GF-D8 (cell line): ENCODE measurements around the gene KRTAP29-1.
"Not testable (repeated sequence)": the region's sequence is repeated elsewhere in the genome, so short reads cannot be mapped to it uniquely, and the experiment has no call there.

Experiments used
- DNase-seq: peaks from one replicate; lab custom pipeline; 2025; lab: John Stamatoyannopoulos, UW

The KRTAP29-1 gene

GRCh38 chr17:41301916-41302901 is at the start of gene KRTAP29-1:
Gene KRTAP29-1 (minus strand): TSS chr17:41302851. CDS start chr17:41302851, 0 bp downstream.
- DNase-seq: no peak

GRCh38 chr17:41351177-41351576 is 48.5 kb upstream of the KRTAP29-1 start:
- DNase-seq: no peak

- not testable (repeated sequence) for DNase-seq
Observed at GRCh38 chr17:41350381-41350878, 47.8 kb upstream of the KRTAP29-1 start, which contains the start of gene KRT33A. Gene KRT33A (minus strand): TSS chr17:41350828. CDS start chr17:41350767, 61 bp downstream.

GRCh38 chr17:41347869-41348760 is 45.5 kb upstream of the KRTAP29-1 start:
- no peak for DNase-seq

GRCh38 chr17:41346421-41346820 is 43.8 kb upstream of the KRTAP29-1 start:
- not testable (repeated sequence) for DNase-seq

GRCh38 chr17:41345992-41346391 is 43.3 kb upstream of the KRTAP29-1 start:
- DNase-seq: no peak

GRCh38 chr17:41343029-41343428 is 40.4 kb upstream of the KRTAP29-1 start:
- DNase-seq: no peak

- no peak for DNase-seq
Observed at GRCh38 chr17:41340934-41341861, 38.5 kb upstream of the KRTAP29-1 start.

- no peak for DNase-seq
Observed at GRCh38 chr17:41340494-41340893, 37.8 kb upstream of the KRTAP29-1 start.

- DNase-seq: no peak
Observed at GRCh38 chr17:41339571-41340172, 37.0 kb upstream of the KRTAP29-1 start.

- DNase-seq: no peak
Observed at GRCh38 chr17:41338961-41339485, 36.4 kb upstream of the KRTAP29-1 start.

GRCh38 chr17:41335747-41336146 is 33.1 kb upstream of the KRTAP29-1 start:
- DNase-seq: no peak

GRCh38 chr17:41334385-41335305 is 32.0 kb upstream of the KRTAP29-1 start:
- no peak for DNase-seq

GRCh38 chr17:41333836-41334235 is 31.2 kb upstream of the KRTAP29-1 start:
- DNase-seq: no peak

GRCh38 chr17:41333098-41333497 is 30.4 kb upstream of the KRTAP29-1 start:
- no peak for DNase-seq

GRCh38 chr17:41332239-41332638 is 29.6 kb upstream of the KRTAP29-1 start:
- DNase-seq: no peak

GRCh38 chr17:41331606-41332005 is 29.0 kb upstream of the KRTAP29-1 start:
- no peak for DNase-seq

GRCh38 chr17:41329279-41329948 is 26.8 kb upstream of the KRTAP29-1 start:
- no peak for DNase-seq

GRCh38 chr17:41328207-41328606 is 25.6 kb upstream of the KRTAP29-1 start:
- DNase-seq: no peak
